Right lobe of liver (tissue), 4 donors: Measurements from ENCODE around the gene PET117.

Source experiments
- POLR2A ChIP-seq: fragments of 450-650 bp; IDR thresholded peaks from one replicate; pipeline ENCODE4 v1.6.1; 2017; ENCODE audit warnings: antibody characterized with exemption, mild to moderate bottlenecking
- TF ChIP-seq, protein P1 (sequence below), 4 donors: fragments of 200-600 bp in 3 of 4; fragments of 450-650 bp in 1 of 4; IDR thresholded peaks; one replicate each; pipeline versions ENCODE4 v1.5.1 to v1.8.0; 2016 to 2022; ENCODE audit warnings: antibody characterized with exemption in 4 of 4, mild to moderate bottlenecking in 2 of 4
- donor health status: DM: no; HTN: no; CAD: no.
- donor health status: DM: no; HTN: no; CAD: no.
- donor health status: DM: no; HTN: yes; CAD: no.

DNA sequence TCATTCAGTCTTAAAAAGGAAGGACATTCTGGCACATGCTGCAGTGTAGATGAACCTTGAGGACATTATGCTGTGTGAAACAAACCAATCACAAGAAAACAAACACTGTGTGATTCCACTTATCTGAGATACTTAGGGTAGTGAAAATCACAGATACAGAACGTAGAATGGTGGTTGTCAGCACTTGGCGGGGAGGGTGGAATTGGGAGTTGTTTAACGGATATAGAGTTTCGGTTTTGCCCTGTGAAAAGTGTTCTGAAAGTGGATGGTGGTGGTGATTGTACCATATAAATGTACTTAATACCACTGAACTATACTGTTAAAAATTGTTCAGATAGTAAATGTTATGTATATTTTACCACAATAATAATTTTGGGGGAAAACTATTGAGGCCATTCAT lies 18.4 kb downstream of the PET117 start:
- TF ChIP-seq, protein P1, sequence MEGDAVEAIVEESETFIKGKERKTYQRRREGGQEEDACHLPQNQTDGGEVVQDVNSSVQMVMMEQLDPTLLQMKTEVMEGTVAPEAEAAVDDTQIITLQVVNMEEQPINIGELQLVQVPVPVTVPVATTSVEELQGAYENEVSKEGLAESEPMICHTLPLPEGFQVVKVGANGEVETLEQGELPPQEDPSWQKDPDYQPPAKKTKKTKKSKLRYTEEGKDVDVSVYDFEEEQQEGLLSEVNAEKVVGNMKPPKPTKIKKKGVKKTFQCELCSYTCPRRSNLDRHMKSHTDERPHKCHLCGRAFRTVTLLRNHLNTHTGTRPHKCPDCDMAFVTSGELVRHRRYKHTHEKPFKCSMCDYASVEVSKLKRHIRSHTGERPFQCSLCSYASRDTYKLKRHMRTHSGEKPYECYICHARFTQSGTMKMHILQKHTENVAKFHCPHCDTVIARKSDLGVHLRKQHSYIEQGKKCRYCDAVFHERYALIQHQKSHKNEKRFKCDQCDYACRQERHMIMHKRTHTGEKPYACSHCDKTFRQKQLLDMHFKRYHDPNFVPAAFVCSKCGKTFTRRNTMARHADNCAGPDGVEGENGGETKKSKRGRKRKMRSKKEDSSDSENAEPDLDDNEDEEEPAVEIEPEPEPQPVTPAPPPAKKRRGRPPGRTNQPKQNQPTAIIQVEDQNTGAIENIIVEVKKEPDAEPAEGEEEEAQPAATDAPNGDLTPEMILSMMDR (IDR thresholded peaks at IDR 0.05) = no peak
- TF ChIP-seq POLR2A = no peak
